ENCODE results near the gene NACC1. TPM values are rescaled to one million over a fixed set of nuclear protein-coding genes. Genes with fewer than 3 reads are reported as not detected.

Gene NACC1
- total RNA-seq, 1 experiment from 2014 or later, result 126 TPM

DNA sequence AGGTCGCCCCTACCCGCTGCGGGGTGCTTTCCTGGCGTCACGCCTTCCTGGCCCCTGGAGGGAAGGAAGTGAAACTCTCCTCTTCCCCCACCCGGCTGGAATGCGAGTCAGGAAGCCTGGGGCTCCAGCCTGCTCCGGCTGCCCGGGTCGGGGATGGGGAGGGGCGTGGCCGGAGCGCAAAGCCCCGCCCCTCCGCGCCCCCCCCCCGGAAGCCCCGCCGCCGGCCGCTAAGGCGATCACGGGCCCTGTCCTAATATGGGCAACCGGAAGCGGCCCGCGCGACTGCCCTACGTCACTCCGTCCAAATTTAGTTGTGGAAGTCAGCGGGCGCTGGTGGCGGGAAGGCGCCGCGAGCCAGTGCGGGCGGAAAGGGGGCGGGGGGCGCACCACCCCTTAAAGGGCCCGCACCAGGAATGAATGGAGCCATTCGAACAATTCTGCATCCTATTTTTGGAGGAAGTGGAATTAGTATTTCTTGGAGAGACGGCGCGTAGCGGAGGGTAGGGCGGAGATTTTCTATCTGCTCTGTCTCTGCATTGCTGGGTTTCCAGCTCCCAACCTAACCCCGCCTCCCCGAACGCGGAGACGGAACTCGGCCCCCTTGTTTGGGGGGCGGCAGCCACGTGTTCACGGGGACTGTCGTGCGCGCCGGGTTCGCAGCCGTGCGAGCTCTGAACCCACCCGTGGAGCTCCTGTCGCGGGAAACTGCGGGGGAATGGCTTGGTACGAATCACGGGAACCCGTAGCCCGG is 33.7 kb downstream of the NACC1 start:
- no TSS peak for BruUV-seq (replicated peaks)
- ChIA-PET POLR2A (ENCODE audit: low non-redundant PET) (interaction anchor here (0.5 to 1.7 kb wide), 4 partner anchors 10 to 34 kb away, joined by 4 to 13 read pairs (median 10); partner anchors contain the start of gene NACC1), CTCF (interaction anchor here (1.4 kb wide), 1 partner anchor 43 kb away, joined by 9 read pairs; no protein-coding TSS in a partner anchor)
- Histone ChIP-seq H3K4me3 (ENCODE audit: low read depth, low read length, poor library complexity, severe bottlenecking) (peak overlapping the region; percentile 79), H3K9me3 (ENCODE audit: low read depth, low read length, poor library complexity, severe bottlenecking) (no peaks in the 10 kb centered on the region), H3K27ac (ENCODE audit: low read depth, low read length, poor library complexity, severe bottlenecking) (peak overlapping the region; percentile 100), H3K4me1 (ENCODE audit: insufficient read depth, low read length, poor library complexity, severe bottlenecking) (peaks cover 19% of the 10 kb centered on the region), H3K36me3 (ENCODE audit: insufficient read depth, low read length, poor library complexity, severe bottlenecking) (peaks cover 17% of the 10 kb centered on the region), H3K27me3 (replicated peaks; ENCODE audit: insufficient read depth, low read depth, low read length, poor library complexity) (no peaks in the 10 kb centered on the region)
- DNase-seq (ENCODE audit: low spot score), result peak; percentile 99
- TF ChIP-seq EZH2 (IDR thresholded peaks at IDR 0.05; ENCODE audit: borderline replicate concordance, low read depth, low read length, poor library complexity, severe bottlenecking), result no peak
- TF ChIP-seq, protein P1, sequence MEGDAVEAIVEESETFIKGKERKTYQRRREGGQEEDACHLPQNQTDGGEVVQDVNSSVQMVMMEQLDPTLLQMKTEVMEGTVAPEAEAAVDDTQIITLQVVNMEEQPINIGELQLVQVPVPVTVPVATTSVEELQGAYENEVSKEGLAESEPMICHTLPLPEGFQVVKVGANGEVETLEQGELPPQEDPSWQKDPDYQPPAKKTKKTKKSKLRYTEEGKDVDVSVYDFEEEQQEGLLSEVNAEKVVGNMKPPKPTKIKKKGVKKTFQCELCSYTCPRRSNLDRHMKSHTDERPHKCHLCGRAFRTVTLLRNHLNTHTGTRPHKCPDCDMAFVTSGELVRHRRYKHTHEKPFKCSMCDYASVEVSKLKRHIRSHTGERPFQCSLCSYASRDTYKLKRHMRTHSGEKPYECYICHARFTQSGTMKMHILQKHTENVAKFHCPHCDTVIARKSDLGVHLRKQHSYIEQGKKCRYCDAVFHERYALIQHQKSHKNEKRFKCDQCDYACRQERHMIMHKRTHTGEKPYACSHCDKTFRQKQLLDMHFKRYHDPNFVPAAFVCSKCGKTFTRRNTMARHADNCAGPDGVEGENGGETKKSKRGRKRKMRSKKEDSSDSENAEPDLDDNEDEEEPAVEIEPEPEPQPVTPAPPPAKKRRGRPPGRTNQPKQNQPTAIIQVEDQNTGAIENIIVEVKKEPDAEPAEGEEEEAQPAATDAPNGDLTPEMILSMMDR (conservative IDR thresholded peaks at IDR 0.05; ENCODE audit: low read depth, low read length), result no peak
- intact Hi-C loops (cut with micrococcal nuclease; ENCODE audit: unreplicated experiment), result loop anchor here (2.0 kb wide), 2 partner anchors 13 to 33 kb away; partner anchors contain the start of gene NACC1

DNA sequence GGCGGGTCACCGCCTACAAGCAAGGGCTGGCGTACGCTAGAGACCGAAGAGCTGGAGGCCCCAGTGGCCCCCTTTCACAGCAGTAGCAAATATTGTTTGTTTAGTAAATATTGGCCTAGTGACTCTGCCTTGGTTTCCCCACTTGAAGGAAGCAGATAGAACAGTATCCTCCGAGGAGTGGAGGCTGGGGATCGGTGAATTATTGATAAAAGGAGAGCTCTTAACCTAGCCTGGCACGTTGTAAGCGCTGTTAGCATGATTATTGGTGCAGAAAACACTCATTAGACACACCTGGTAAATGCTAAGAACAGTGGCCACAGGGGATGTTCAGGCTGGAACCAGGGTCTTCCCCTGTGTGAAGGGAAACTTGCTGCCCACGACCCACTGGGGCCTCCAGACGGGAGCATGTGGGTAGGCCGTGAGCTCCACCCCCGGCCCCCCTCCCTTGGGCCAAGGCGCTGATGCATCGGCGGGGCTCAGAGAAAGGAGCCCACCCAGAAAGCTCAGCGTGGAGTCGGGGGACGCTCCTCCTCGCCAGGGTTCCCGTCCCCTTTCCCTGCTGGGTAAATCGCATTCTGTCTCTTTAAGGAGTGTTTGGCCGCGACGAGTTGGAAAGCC is 34.4 kb downstream of the NACC1 start:
- Histone ChIP-seq H3K36me3 (ENCODE audit: insufficient read depth, low read length, poor library complexity, severe bottlenecking) (peaks cover 17% of the 10 kb centered on the region), H3K9me3 (ENCODE audit: low read depth, low read length, poor library complexity, severe bottlenecking) (no peaks in the 10 kb centered on the region), H3K4me3 (ENCODE audit: low read depth, low read length, poor library complexity, severe bottlenecking) (peak overlapping the region; percentile 79), H3K27ac (ENCODE audit: low read depth, low read length, poor library complexity, severe bottlenecking) (peak overlapping the region; percentile 100), H3K4me1 (ENCODE audit: insufficient read depth, low read length, poor library complexity, severe bottlenecking) (peaks cover 19% of the 10 kb centered on the region), H3K27me3 (replicated peaks; ENCODE audit: insufficient read depth, low read depth, low read length, poor library complexity) (no peaks in the 10 kb centered on the region)
- intact Hi-C loops (cut with micrococcal nuclease; ENCODE audit: unreplicated experiment), result no loop called here
- peak; percentile 99 for DNase-seq (ENCODE audit: low spot score)
- no TSS peak for BruUV-seq (replicated peaks)
- no peak for TF ChIP-seq EZH2 (IDR thresholded peaks at IDR 0.05; ENCODE audit: borderline replicate concordance, low read depth, low read length, poor library complexity, severe bottlenecking)
- TF ChIP-seq, protein P1 (conservative IDR thresholded peaks at IDR 0.05; ENCODE audit: low read depth, low read length), result no peak
- ChIA-PET POLR2A (ENCODE audit: low non-redundant PET) (interaction anchor here (0.7 to 1.7 kb wide), 5 partner anchors 9 to 175 kb away, joined by 3 to 13 read pairs (median 4); partner anchors contain the start of gene NACC1), CTCF (interaction anchor here (0.9 to 1.4 kb wide), 2 partner anchors 42 to 110 kb away, joined by 5 to 9 read pairs; no protein-coding TSS in a partner anchor)

DNA sequence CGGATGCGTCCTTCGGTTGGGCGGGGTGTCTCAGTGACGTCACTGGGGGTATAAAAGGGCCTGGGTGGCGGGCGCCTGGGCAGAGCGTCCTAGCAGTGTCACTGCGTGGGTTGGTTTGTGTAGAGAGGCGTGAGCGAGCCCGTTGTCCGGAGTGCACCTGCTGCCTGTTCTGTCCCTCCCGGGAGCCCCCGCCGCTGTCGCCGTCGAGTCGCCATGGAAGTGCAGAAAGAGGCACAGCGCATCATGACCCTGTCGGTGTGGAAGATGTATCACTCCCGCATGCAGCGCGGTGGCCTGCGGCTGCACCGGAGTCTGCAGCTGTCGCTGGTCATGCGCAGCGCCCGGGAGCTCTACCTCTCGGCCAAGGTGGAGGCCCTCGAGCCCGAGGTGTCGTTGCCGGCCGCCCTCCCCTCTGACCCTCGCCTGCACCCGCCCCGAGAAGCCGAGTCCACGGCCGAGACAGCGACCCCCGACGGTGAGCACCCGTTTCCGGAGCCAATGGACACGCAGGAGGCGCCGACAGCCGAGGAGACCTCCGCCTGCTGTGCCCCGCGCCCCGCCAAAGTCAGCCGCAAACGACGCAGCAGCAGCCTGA is 35.0 kb downstream of the NACC1 start:
- ChIA-PET POLR2A (ENCODE audit: low non-redundant PET) (interaction anchor here (0.7 to 1.7 kb wide), 5 partner anchors 9 to 176 kb away, joined by 3 to 13 read pairs (median 4); partner anchors contain the start of gene NACC1), CTCF (interaction anchor here (0.9 to 1.4 kb wide), 2 partner anchors 42 to 109 kb away, joined by 5 to 9 read pairs; no protein-coding TSS in a partner anchor)
- Histone ChIP-seq H3K27me3 (replicated peaks; ENCODE audit: insufficient read depth, low read depth, low read length, poor library complexity) (no peaks in the 10 kb centered on the region), H3K4me3 (ENCODE audit: low read depth, low read length, poor library complexity, severe bottlenecking) (peak overlapping the region; percentile 79), H3K36me3 (ENCODE audit: insufficient read depth, low read length, poor library complexity, severe bottlenecking) (peaks cover 17% of the 10 kb centered on the region), H3K9me3 (ENCODE audit: low read depth, low read length, poor library complexity, severe bottlenecking) (no peaks in the 10 kb centered on the region), H3K4me1 (ENCODE audit: insufficient read depth, low read length, poor library complexity, severe bottlenecking) (peaks cover 19% of the 10 kb centered on the region), H3K27ac (ENCODE audit: low read depth, low read length, poor library complexity, severe bottlenecking) (peak overlapping the region; percentile 100)
- DNase-seq (ENCODE audit: low spot score), result no peak
- TSS peak; percentile 75 for BruUV-seq (replicated peaks)
- no peak for TF ChIP-seq EZH2 (IDR thresholded peaks at IDR 0.05; ENCODE audit: borderline replicate concordance, low read depth, low read length, poor library complexity, severe bottlenecking)
- TF ChIP-seq, protein P1 (conservative IDR thresholded peaks at IDR 0.05; ENCODE audit: low read depth, low read length), result peak; percentile 44
- intact Hi-C loops (cut with micrococcal nuclease; ENCODE audit: unreplicated experiment), result no loop called here

All from A673 (cell line).